Measurements from ENCODE around the gene LCE1E.

Gene LCE1E

DNA sequence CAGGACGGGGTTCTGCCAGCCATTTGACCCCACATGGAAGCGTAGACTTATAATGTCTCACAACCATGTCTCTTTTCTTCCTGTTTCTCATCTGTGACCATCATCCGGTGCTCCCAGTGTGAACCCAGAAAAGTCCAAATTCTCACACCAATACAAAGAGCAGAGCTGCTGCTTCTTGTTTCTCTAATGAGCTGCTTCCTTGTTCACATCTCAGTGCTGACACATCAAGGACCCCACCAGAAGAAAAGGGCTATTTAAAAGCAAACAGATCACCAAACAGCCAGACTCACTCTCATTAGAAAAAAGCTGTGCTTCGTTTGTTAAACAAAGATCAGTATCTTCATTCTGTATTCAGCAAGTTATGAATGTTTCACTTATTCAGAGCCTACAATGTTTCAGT lies 9.6 kb downstream of the LCE1E start:
- DNase-seq: no peak

DNA sequence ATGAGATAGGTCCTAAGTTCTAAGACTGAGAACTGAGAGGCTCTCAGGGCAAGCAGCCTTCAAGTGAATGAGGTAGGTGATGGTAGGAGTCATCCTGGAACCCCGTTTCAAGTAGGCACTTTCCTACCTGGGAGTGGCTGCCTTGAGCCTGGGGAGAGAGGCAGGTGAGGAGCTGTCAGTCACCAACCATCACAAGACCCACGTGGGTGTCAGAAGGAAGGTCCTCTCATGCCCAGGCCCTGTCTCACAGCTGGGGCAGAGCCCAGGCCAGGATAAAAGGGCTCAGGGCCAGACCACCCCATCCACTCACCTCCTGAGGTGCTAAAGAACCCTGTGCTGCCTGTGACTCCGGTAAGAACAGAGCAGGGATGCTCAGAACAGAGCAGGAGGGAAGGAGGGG lies 10.4 kb downstream of the LCE1E start, which contains the start of gene LCE1D:
TSS of gene LCE1D (plus strand) at position 301 of the 400 bp plus-strand sequence. CDS start 1,074 bp downstream, outside the sequence.
- no peak for DNase-seq

DNA sequence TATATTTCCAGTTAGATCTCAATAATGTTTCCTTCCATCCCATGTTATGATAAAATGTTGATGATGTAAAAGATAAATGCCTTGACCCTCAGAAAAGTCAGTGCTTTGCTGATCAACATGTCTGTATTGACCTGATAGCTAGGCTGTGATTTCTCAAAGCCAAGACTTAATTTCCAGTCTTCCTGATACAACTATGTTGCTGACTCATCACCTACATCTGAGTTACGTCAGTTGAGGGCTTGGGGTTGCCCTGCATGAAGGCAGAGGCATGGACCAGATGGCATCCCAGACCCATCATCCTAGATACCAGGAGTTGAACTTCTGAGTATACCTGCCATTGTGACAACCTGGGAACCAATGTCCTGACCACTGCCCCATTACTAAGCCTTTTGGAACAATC lies 15.3 kb downstream of the LCE1E start:
- DNase-seq: no peak

DNA sequence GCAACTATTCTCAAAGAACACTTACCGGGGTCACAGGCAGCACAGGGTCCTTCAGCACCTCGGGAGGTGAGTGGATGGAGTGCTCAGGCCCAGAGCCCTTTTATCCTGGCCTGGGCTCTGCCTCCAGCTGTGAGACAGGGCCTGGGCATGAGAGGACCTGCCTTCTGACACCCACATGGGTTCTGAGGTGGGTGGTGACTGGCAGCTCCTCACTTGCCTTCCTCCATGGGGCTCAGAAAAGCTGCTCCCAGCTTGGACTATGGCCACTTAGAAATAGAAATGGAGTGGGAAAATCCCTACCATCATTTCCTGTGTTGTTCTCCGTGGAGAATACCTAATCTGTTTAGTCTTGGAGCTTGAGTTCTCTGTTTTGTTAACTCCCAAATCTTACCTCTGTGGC lies 20.5 kb downstream of the LCE1E start, which contains the start of gene LCE1C:
TSS of gene LCE1C (minus strand) at position 76 of the 400 bp plus-strand sequence. CDS start 1,173 bp downstream, outside the sequence.
- DNase-seq: no peak

DNA sequence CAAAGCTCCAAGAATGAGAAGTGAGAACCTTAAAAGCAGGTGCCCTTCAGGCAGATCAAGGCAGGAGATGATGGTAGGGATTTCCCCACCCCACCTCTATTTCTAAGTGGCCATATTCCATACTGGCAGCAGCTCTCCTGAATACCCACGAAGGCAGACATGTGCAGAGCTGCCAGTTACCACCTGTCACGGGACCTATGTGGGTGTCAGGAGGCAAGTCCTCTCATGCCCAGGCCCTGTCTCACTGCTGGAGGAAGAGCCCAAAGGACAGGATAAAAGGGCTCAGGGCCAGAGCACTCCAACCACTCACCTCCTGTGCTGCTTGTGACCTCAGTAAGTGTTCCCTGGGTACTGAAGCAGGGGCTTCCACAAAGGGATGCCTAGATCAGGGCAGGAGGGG lies 25.0 kb downstream of the LCE1E start:
- no peak for DNase-seq

DNA sequence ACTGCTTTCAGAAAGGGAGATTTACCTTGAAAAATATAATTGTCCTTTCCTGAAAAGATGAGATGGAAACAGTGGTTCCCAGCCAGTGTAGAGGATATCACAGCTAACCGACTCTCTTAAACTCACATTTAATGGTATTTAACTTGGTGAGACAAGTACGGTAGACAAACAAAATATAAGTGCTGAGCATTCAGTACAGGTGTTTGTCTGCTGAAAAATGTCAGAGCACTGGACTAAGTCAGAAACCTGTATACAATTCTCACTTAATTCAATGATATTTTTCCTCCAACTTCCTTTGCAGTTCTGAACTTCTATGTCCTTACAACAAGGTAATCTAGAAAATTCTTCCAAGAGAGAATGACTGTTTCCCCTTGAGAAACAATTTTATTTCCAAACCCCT lies 25.6 kb downstream of the LCE1E start, which contains the start of gene LCE1B:
TSS of gene LCE1B (plus strand) at position 301 of the 400 bp plus-strand sequence. CDS start 476 bp downstream, outside the sequence.
- DNase-seq: no peak

DNA sequence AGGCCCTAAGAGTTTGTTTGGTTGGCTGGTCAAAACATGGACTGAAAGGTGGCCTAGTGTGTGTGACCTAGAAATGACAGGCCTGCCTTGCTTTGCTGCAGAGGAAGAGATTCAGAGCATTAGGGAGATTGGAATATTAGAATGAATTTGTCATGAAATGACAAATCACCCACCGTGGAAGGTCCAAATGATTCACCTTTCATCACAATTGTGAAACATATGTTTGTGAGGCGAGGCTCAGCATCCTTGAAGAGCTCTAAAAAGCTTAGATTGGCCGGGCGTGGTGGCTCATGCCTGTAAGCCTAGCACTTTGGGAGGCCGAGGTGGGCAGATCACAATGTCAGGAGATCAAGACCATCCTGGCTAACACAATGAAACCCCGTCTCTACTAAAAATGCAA lies 31.3 kb downstream of the LCE1E start:
- DNase-seq: no peak

DNA sequence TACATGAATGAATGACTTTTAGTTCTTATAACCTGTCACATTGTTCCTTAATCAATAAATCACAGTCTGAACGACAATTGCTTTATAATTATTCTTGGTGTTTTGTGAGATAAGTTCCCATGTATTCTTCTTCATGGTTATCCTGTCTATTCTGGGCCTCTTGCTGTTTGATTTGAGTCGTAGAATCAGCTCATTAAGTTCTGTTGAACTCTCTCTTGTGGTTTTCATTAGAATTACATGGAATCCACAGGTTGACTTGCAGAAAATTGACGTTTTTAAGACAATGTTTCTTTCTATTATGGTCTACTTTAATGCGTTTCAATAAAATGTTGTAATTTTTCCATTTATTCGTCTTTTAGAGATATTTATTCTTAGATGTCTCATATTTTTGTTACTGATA lies 37.2 kb downstream of the LCE1E start:
- DNase-seq: no peak

DNA sequence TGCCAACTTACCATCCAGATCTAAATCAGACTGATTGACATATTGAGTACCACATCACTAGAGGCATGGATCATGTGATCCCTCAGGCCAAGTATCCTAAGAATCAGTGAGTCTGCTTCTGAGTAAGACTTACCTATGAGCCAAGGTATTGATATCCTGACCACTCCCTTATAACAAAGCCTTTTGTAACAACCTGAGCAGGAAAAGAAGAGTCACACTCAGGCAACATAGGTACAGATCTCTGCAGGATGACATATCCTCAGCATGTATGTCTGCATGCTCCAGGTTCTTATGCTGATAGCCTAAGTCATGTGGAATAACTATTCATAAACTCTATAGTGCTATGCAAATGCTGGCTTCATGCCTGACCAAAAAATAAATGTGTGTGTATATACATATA lies 38.9 kb downstream of the LCE1E start:
- DNase-seq: no peak

DNA sequence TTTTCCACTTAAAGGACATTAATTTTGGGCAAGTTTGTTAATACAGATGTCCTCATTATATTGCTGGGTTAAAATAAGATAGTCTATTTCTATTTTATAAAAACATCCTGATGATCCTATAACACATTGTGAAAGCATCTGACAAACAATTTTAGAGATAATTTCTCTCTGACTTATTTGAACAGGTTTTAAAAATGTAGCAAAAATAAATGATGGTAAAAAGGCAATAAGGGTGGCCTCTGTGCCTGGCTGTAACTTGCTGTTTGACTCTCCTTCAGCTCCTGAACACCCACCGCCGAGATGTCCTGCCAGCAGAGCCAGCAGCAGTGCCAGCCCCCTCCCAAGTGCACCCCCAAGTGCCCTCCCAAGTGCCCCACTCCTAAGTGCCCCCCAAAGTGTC lies 41.1 kb downstream of the LCE1E start, which contains the start of gene LCE1A:
TSS of gene LCE1A (plus strand) at position 301 of the 400 bp plus-strand sequence. CDS start at position 301, 0 bp downstream.
- DNase-seq: no peak

DNA sequence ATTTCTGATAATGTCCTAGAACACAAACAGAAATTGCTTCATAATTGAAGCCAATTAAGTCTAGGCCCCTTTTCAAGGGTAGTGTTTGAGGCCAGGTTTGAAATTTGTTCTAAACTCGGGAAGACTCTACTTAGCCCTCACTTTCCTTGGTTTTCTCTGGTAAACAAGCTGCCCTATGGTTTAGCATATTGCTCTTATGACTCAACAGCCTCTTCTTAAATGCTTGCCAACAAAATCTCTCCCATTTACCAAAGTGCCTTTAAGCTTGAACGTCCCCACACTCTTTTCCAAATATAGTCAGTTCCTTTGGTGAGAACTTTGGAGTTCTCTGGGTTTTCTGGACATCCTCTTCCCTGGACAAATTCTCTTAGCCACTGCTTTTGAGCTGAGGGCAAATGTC lies 50.8 kb downstream of the LCE1E start:
- DNase-seq: no peak
